Renal cortex interstitium (tissue), 15 donors: Measurements from ENCODE around the gene SH2D5. TPM values are rescaled to one million over a fixed set of nuclear protein-coding genes. Genes with fewer than 3 reads are reported as not detected.

Experiments used
- DNase-seq, 11 donors: peaks; one replicate each; pipeline ENCODE4 v3.0.0-alpha.2; 2013; ENCODE audit warnings: low read depth in 9 of 11, low spot score in 4 of 11; ENCODE audit errors: extremely low read depth in 1 of 11
- long read RNA-seq, 16 experiments: transcript quantifications; one replicate each; lab custom pipeline, GENCODE V29; 2026
- polyA plus RNA-seq, 3 donors: library from polyadenylated mRNA; unstranded; fragments of 120-200 nt; gene quantifications; one replicate each; pipeline ENCODE4 v1.2.1, GENCODE V29; 2013; ENCODE audit not compliant: insufficient read length in 3 of 3

The SH2D5 gene
- 1 to 10 TPM in 2 of 3 donors, under 1 TPM in 1; 0.93 to 1.5 (median 1.4) TPM for polyA plus RNA-seq
- long read RNA-seq, donor 1, result 0 reads
- long read RNA-seq, donor 2, result 0 reads
- long read RNA-seq, donor 3, result 0 reads
- long read RNA-seq, donor 4, result 0 reads
- long read RNA-seq, donor 5, result 0 reads
- long read RNA-seq, donor 6, result 0 reads
- long read RNA-seq, donor 7, result 0 reads
- long read RNA-seq, donor 8, result 0 reads
- long read RNA-seq, donor 9, result 0 reads
- long read RNA-seq, donor 10, result 0 reads
- long read RNA-seq, donor 11, result 0 reads
- long read RNA-seq, donor 12, result 0 reads
- long read RNA-seq, donor 13, result 0 reads
- long read RNA-seq, donor 14, result 0 reads
- long read RNA-seq, donor 15, result 0 reads
- long read RNA-seq, donor 16, result 0 reads

- peak in 8 of 11 donors; percentile 54 to 80 (median 64) for DNase-seq
Observed at GRCh38 chr1:20732588-20733359, at the start of gene SH2D5. Gene SH2D5 (minus strand): TSS chr1:20732703. CDS start chr1:20728044, 4,659 bp downstream.

DNA sequence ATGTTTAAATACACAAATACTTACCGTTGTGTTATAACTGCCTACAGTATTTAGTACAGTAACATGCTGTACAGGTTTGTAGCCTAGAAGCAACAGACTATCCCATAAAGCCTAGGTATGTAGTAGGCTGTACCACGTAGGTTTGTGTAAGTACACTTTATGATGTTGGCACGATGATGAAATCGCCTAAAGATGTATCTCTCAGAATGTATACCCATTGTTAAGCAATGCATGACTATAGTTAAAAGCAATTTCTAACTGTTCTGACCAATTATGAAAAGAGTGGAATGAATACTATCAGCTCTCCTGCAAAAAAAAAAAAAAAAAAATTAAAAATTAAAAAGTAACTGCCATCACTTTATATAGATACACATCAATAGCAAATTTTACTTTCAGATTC lies 43.2 kb upstream of the SH2D5 start:
- no peak for DNase-seq

- DNase-seq, result no peak
Observed at GRCh38 chr1:20771780-20772179, 39.3 kb upstream of the SH2D5 start.

- no peak for DNase-seq
Observed at GRCh38 chr1:20770314-20771087, 38.0 kb upstream of the SH2D5 start.

- no peak for DNase-seq
Observed at GRCh38 chr1:20767271-20767670, 34.8 kb upstream of the SH2D5 start.

DNA sequence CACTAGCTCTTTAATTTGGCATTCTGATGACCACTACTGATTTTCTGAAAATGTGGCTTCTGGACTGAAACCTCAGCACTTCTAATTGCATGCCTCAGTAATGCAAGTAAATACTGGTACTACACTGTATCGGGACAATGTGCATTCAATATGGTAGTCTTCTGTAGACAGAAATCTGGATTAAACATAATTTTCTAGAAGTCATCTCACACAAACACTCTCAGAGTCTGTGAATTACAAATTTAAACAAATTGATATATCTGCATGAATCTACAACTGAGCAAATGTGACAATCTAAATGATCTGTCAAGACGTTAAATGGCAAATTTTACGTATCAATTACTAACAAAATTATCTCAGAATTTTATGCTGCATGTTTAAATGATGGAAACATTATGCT lies 30.9 kb upstream of the SH2D5 start:
- no peak for DNase-seq

GRCh38 chr1:20760322-20760721 lies 27.8 kb upstream of the SH2D5 start:
- no peak for DNase-seq

GRCh38 chr1:20753589-20753988 lies 21.1 kb upstream of the SH2D5 start:
- no peak for DNase-seq

- no peak for DNase-seq
Observed at GRCh38 chr1:20751462-20751990, 19.0 kb upstream of the SH2D5 start.

DNA sequence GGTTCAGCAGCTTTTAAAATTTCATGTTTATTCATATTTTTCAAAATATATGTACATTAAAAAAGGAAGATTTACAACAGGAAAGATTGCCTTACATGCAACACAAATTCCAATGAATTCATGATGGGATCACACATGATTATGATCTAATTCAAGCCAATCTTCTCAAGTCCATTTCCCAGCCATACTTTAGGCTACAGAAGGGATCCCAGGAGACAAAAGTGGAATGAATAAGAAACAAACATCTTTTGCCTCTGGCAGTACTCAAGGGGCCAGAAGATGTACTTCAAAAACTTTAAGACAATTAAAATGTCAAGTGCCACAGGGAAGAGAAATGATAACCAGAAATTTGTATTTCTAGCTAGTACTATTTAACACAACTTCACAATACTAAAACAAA lies 10.2 kb upstream of the SH2D5 start:
- no peak for DNase-seq

- no peak for DNase-seq
Observed at GRCh38 chr1:20740781-20741180, 8.3 kb upstream of the SH2D5 start.

DNA sequence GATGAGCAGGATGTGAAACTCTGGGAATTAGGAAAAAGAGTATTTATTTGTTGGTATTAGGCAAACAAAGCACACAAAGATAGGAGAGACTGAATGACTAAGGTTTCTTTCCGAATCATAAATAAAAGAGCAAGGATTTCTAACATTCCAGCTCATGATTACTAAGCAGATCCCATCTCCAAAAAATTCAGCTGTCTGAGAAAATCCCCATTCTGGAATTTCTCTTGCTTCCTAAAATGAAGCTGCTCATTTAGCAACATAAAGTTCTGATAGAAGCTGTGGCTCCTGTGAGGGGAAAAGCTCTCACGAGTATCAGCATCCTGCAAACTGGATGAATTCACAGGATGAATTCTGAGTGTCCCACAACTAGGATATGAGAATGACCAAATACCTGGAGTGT lies 6.7 kb upstream of the SH2D5 start:
- no peak for DNase-seq

DNA sequence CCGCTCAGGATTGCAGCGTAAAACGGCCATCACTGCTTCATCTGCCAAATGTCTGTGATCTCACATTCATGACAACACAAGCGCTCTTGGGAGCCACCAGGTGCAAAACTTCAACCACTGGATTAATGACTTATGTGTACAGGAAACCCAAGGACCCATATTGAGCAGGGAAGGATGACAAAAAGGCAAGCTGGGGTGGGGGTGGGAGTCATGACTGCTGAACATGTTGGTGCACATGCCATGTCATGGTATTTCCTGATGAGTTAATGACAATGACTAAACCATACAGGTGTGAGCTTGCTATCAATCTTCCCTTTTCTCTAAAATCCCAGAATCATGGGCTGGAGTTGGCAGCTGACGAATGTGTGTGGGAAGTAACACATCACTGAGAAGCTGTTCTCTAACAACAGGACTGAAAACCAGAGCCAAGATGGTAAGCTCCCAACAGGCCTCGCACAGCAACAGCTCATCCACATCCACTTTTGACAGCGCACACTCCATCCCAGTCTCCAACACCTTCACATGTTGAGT lies 3.1 kb upstream of the SH2D5 start:
- peak in 2 of 11 donors; percentile 23 to 43 for DNase-seq

GRCh38 chr1:20733360-20733975 lies 965 bp upstream of the SH2D5 start:
- DNase-seq, result no peak

DNA sequence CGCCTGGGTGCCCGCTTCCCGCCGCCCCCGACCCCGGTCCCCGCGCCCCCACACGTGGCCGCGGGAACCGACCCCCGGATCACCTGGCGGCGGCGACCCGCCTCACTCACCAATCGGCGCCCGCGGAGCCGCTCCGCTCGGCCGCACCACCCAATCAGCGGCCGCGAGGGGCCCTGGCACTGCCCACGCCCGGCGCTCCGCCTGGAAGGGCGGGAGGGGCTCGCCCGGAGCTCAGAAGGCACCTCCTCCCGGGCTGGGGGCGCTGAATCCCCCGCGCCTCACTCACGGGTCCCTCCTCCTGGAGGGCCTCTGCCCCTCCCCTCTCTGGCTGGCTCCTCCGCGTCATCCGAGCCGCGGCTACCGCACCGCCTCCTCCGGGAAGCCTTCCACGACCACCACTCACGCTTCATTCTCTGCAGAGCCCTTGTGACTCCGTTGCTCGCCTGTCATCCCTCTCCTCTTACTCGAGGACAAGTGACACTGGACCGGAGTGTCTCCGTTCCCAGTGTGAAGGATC lies 374 bp downstream of the SH2D5 start:
- DNase-seq, result peak in 8 of 11 donors; percentile 53 to 78 (median 63)

GRCh38 chr1:20731057-20731991 lies 1.2 kb downstream of the SH2D5 start:
- no peak for DNase-seq

GRCh38 chr1:20730690-20731056 lies 1.8 kb downstream of the SH2D5 start:
- no peak for DNase-seq
